Panc1 (cell line): ENCODE results near the gene BMAL1. TPM values are rescaled to one million over a fixed set of nuclear protein-coding genes. Genes with fewer than 3 reads are reported as not detected.

ENCODE experiments used
- ATAC-seq: fragments of 200-7000 bp; cut with Tn5 transposase; 2 replicates; pipeline ENCODE4 v1.9.1; 2020; ENCODE audit warnings: mild to moderate bottlenecking, moderate library complexity
- BruUV-seq: library from RNA; stranded (reverse); fragments of 400-500 nt; replicated peaks from 2 replicates; lab custom pipeline; 2021; lab: Mats Ljungman, UMichigan
- CTCF ChIA-PET: fragments of 300-600 bp; sonication (Branson Sonifier 250); formaldehyde crosslinking; loops from one replicate; lab custom pipeline; 2022; ENCODE audit warnings: antibody characterized with exemption; lab: Charles Lee
- POLR2A ChIA-PET: fragments of 300-600 bp; sonication (Branson Sonifier 250); formaldehyde crosslinking; loops from one replicate; lab custom pipeline; 2022; ENCODE audit warnings: antibody characterized with exemption; lab: Charles Lee
- DNase-seq: peaks from one replicate; pipeline ENCODE4 v3.0.0-alpha.2; 2010; ENCODE audit warnings: low read depth, low spot score
- H3K27ac ChIP-seq: 2 replicates; pipeline ENCODE4 v1.5.1; 2011; ENCODE audit warnings: mild to moderate bottlenecking, low read length, inconsistent platforms
- H3K27me3 ChIP-seq: fragments of 200-500 bp; sonication (Bioruptor generic); 2 replicates; pipeline ENCODE4 v1.6.0; 2014; ENCODE audit warnings: low read length, inconsistent platforms; ENCODE audit not compliant: control insufficient read depth, insufficient read depth
- H3K36me3 ChIP-seq: fragments of 200-500 bp; sonication (Bioruptor generic); 2 replicates; pipeline ENCODE4 v1.5.1; 2014; ENCODE audit warnings: inconsistent platforms, mild to moderate bottlenecking, low read length, moderate library complexity; ENCODE audit not compliant: control insufficient read depth, insufficient read depth
- H3K4me1 ChIP-seq: 2 replicates; pipeline ENCODE4 v1.5.1; 2011; ENCODE audit warnings: inconsistent platforms, mild to moderate bottlenecking, low read length, moderate library complexity; ENCODE audit not compliant: control insufficient read depth, insufficient read depth
- H3K4me3 ChIP-seq, 2 experiments: 2 replicates each; pipeline ENCODE4 v1.5.1; 2011 to 2012; ENCODE audit warnings: low read depth in 2 of 2, low read length in 2 of 2, mild to moderate bottlenecking in 2 of 2, inconsistent platforms in 1 of 2, moderate library complexity in 1 of 2
- H3K9me3 ChIP-seq: fragments of 200-500 bp; sonication (Bioruptor generic); 2 replicates; pipeline ENCODE4 v1.5.1; 2014; ENCODE audit warnings: low read depth, mild to moderate bottlenecking, inconsistent platforms, low read length, moderate library complexity; ENCODE audit not compliant: control insufficient read depth, insufficient read depth
- CTCF ChIP-seq: fragments of 450-650 bp; IDR thresholded peaks from 2 replicates; pipeline ENCODE4 v1.5.1; 2017; ENCODE audit warnings: mild to moderate bottlenecking
- REST ChIP-seq, 2 experiments: IDR thresholded peaks; 2 replicates each; pipeline ENCODE4 v1.6.1; 2011 to 2012; ENCODE audit warnings: low read depth in 2 of 2, control low read depth in 1 of 2, low read length in 1 of 2, mild to moderate bottlenecking in 1 of 2, moderate library complexity in 1 of 2; ENCODE audit not compliant: insufficient read depth in 1 of 2
- SIN3A ChIP-seq: IDR thresholded peaks from 2 replicates; pipeline ENCODE4 v1.6.1; 2012; ENCODE audit warnings: low read depth, mild to moderate bottlenecking, low read length, moderate library complexity, borderline replicate concordance; ENCODE audit not compliant: insufficient read depth
- TCF7L2 ChIP-seq: IDR thresholded peaks from 2 replicates; pipeline ENCODE4 v1.6.1; 2011; ENCODE audit warnings: mild to moderate bottlenecking, low read depth, low read length, inconsistent platforms
- in situ Hi-C: cut with HindIII; loops from 2 replicates; pipeline ENCODE4 v1.10.0; 2016; ENCODE audit warnings: low sequenced_read_pairs, low pct_unique_long_range_greater_than_20kb
- intact Hi-C: fragments of 100-400 bp; cut with micrococcal nuclease; formaldehyde crosslinking; loops from one replicate; pipeline ENCODE4 v1.10.0; 2022; ENCODE audit not compliant: unreplicated experiment
- total RNA-seq: library from RNA; stranded (reverse); gene quantifications from one replicate; pipeline ENCODE4 v1.2.1, GENCODE V29; 2021; ENCODE audit not compliant: unreplicated experiment

The BMAL1 gene
- total RNA-seq, 1 experiment from 2014 or later: 9.3 TPM

- H3K36me3 ChIP-seq: no peaks in the 10 kb centered on the region
- ATAC-seq: peak; percentile 73
- CTCF ChIA-PET: interaction anchor here (0.6 to 3.3 kb wide), 3 partner anchors 134 to 625 kb away, joined by 4 to 13 read pairs (median 7); no protein-coding TSS in a partner anchor
- no peak overlapping the region for H3K27ac ChIP-seq
- no peak overlapping the region for H3K4me3 ChIP-seq
- peak; percentile 69 for DNase-seq
- TF ChIP-seq CTCF (peak; percentile 88), SIN3A (no peak)
- no peaks in the 10 kb centered on the region for H3K9me3 ChIP-seq
- H3K27me3 ChIP-seq: no peaks in the 10 kb centered on the region
- intact Hi-C loops: loop anchor here (1.0 to 2.0 kb wide), 2 partner anchors 134 to 379 kb away; no protein-coding TSS in a partner anchor
- POLR2A ChIA-PET: no interaction called here
- 0 out of 2 replicates have a peak, but pooled peaks cover 5% of the 10 kb centered on the region for H3K4me1 ChIP-seq
- BruUV-seq: no TSS peak
- in situ Hi-C loops: no loop called here
Observed at GRCh38 chr11:13343931-13344717, 66.5 kb downstream of the BMAL1 start.

GRCh38 chr11:13344818-13345217, 67.2 kb downstream of the BMAL1 start:
- POLR2A ChIA-PET: no interaction called here
- in situ Hi-C loops: no loop called here
- ATAC-seq: peak; percentile 50; the same call in 1 of the 2 replicates
- Histone ChIP-seq H3K36me3 (no peaks in the 10 kb centered on the region), H3K9me3 (no peaks in the 10 kb centered on the region), H3K27me3 (no peaks in the 10 kb centered on the region), H3K27ac (no peak overlapping the region), H3K4me1 (no peaks in the 10 kb centered on the region), H3K4me3 (no peak overlapping the region)
- TF ChIP-seq SIN3A: no peak
- no peak for TF ChIP-seq TCF7L2
- TF ChIP-seq CTCF: no peak
- no peak for TF ChIP-seq REST (IDR thresholded peaks at IDR 0.05; ENCODE audit: insufficient read depth in 1 of 2, low read depth in 2 of 2, low read length in 1 of 2)
- BruUV-seq: no TSS peak
- no peak for DNase-seq
- intact Hi-C loops: loop anchor here (1.0 to 2.0 kb wide), 2 partner anchors 135 to 380 kb away; no protein-coding TSS in a partner anchor
- CTCF ChIA-PET: interaction anchor here (0.6 to 3.3 kb wide), 3 partner anchors 45 to 306 kb away, joined by 3 to 13 read pairs (median 4); no protein-coding TSS in a partner anchor
